SK-N-SH (cell line): ENCODE results near the gene NBPF3. TPM values are rescaled to one million over a fixed set of nuclear protein-coding genes. Genes with fewer than 3 reads are reported as not detected.

Experiments
- CTCF ChIA-PET: fragments of 300-600, 350-600 bp; formaldehyde crosslinking; extraction: SDS; loops from one replicate; lab custom pipeline; 2021; lab: Yijun Ruan, JAX
- POLR2A ChIA-PET: fragments of 350-600 bp; sonication (Branson Sonifier 250); formaldehyde crosslinking; extraction: SDS; loops from one replicate; lab custom pipeline; 2020; ENCODE audit warnings: antibody characterized with exemption, inconsistent platforms; lab: Yijun Ruan, JAX
- DNase-seq: peaks from one replicate; pipeline ENCODE4 v3.0.0; 2012
- H2AFZ ChIP-seq: fragments of 200-600 bp; sonication (generic); 2 replicates; pipeline ENCODE4 v1.8.1; 2016; ENCODE audit warnings: antibody characterized with exemption, mild to moderate bottlenecking, low read depth
- H3F3A ChIP-seq: fragments of 200-600 bp; sonication (generic); replicated peaks from 2 replicates; pipeline ENCODE3; 2016; ENCODE audit warnings: antibody characterized with exemption, mild to moderate bottlenecking; ENCODE audit not compliant: insufficient read depth
- H3K27ac ChIP-seq, 2 experiments: fragments of 200-500 bp in 1 of 2; fragments of 200-600 bp in 1 of 2; sonication (Bioruptor generic) in 1 of 2; sonication (generic), shearing (Covaris generic) in 1 of 2; 2 replicates each; pipeline versions ENCODE4 v1.5.1 to v1.6.1; 2014 to 2016; ENCODE audit warnings: low read depth in 2 of 2, inconsistent platforms in 1 of 2, low read length in 1 of 2, mild to moderate bottlenecking in 1 of 2, mixed read lengths in 1 of 2
- H3K27me3 ChIP-seq: fragments of 200-600 bp; sonication (generic), shearing (Covaris generic); 2 replicates; pipeline ENCODE4 v1.6.1; 2016; ENCODE audit warnings: mixed run types; ENCODE audit not compliant: insufficient read depth
- H3K36me3 ChIP-seq, 2 experiments: fragments of 200-500 bp in 1 of 2; fragments of 200-600 bp in 1 of 2; sonication (Bioruptor generic) in 1 of 2; sonication (generic) in 1 of 2; replicated peaks in 1 of 2; 2 replicates each; pipeline versions ENCODE3 to v1.5.1; 2014 to 2016; ENCODE audit warnings: low read length in 1 of 2, mild to moderate bottlenecking in 1 of 2; ENCODE audit not compliant: insufficient read depth in 2 of 2, control insufficient read depth in 1 of 2
- H3K4me1 ChIP-seq, 2 experiments: fragments of 200-500 bp in 1 of 2; fragments of 200-600 bp in 1 of 2; sonication (Bioruptor generic) in 1 of 2; sonication (generic), shearing (Covaris generic) in 1 of 2; 2 replicates each; pipeline versions ENCODE4 v1.5.1 to v1.6.1; 2014 to 2016; ENCODE audit warnings: low read depth in 1 of 2, low read length in 1 of 2, mixed run types in 1 of 2; ENCODE audit not compliant: insufficient read depth in 2 of 2, control insufficient read depth in 1 of 2
- H3K4me2 ChIP-seq: fragments of 200-600 bp; sonication (generic), shearing (Covaris generic); 2 replicates; pipeline ENCODE4 v1.6.1; 2017; ENCODE audit warnings: mixed run types
- H3K4me3 ChIP-seq, 2 experiments: fragments of 200-500 bp in 1 of 2; fragments of 200-600 bp in 1 of 2; sonication (Bioruptor generic) in 1 of 2; sonication (generic), shearing (Covaris generic) in 1 of 2; 2 replicates each; pipeline versions ENCODE4 v1.5.1 to v1.8.1; 2014 to 2016; ENCODE audit warnings: low read depth in 2 of 2, inconsistent platforms in 1 of 2, low read length in 1 of 2, mild to moderate bottlenecking in 1 of 2, mixed read lengths in 1 of 2, moderate library complexity in 1 of 2
- H3K79me2 ChIP-seq: fragments of 200-600 bp; sonication (generic); 2 replicates; pipeline ENCODE4 v1.8.1; 2017; ENCODE audit warnings: mild to moderate bottlenecking; ENCODE audit not compliant: insufficient read depth
- H3K9ac ChIP-seq: fragments of 200-600 bp; sonication (generic); 2 replicates; pipeline ENCODE4 v1.6.1; 2017; ENCODE audit warnings: mixed run types
- H3K9me2 ChIP-seq: fragments of 200-600 bp; sonication (generic); 2 replicates; pipeline ENCODE4 v1.6.1; 2017; ENCODE audit warnings: mixed run types
- H3K9me3 ChIP-seq: fragments of 200-600 bp; sonication (generic); 2 replicates; pipeline ENCODE4 v1.6.1; 2017; ENCODE audit warnings: mixed run types, mild to moderate bottlenecking, moderate library complexity
- H4K20me1 ChIP-seq: fragments of 200-600 bp; sonication (generic); 2 replicates; pipeline ENCODE4 v1.6.1; 2017; ENCODE audit warnings: mild to moderate bottlenecking, mixed run types; ENCODE audit not compliant: insufficient read depth
- CHD2 ChIP-seq: fragments of 150-350 bp; IDR thresholded peaks from 2 replicates; pipeline ENCODE4 v1.6.1; 2018; ENCODE audit warnings: low read length; ENCODE audit not compliant: partially characterized antibody
- ELF1 ChIP-seq: IDR thresholded peaks from 2 replicates; pipeline ENCODE4 v1.4.0; 2012
- EZH2phosphoT487 ChIP-seq: fragments of 200-600 bp; sonication (generic); IDR thresholded peaks from 2 replicates; pipeline ENCODE4 v1.6.1; 2017; ENCODE audit warnings: low read depth, mixed run types, mild to moderate bottlenecking, antibody characterized with exemption, moderate library complexity, borderline replicate concordance
- GABPA ChIP-seq: IDR thresholded peaks from 2 replicates; pipeline ENCODE4 v1.4.0; 2012; ENCODE audit warnings: low read depth, mild to moderate bottlenecking
- GATA2 ChIP-seq: sonication (generic); formaldehyde crosslinking; IDR thresholded peaks from 2 replicates; pipeline ENCODE4 v1.5.0; 2020; ENCODE audit warnings: mild to moderate bottlenecking, missing genetic modification reagents
- JUND ChIP-seq: IDR thresholded peaks from 2 replicates; pipeline ENCODE4 v1.4.0; 2012
- RAD21 ChIP-seq: IDR thresholded peaks from 2 replicates; pipeline ENCODE4 v1.6.1; 2012; ENCODE audit warnings: mild to moderate bottlenecking, low read length
- REST ChIP-seq: IDR thresholded peaks from 2 replicates; pipeline ENCODE4 v1.6.1; 2012; ENCODE audit warnings: mild to moderate bottlenecking, low read depth, low read length, moderate library complexity
- RXRA ChIP-seq: IDR thresholded peaks from 2 replicates; pipeline ENCODE4 v1.4.0; 2012; ENCODE audit warnings: low read depth, mild to moderate bottlenecking, borderline replicate concordance
- SMC3 ChIP-seq: IDR thresholded peaks from 2 replicates; pipeline ENCODE4 v1.6.1; 2012; ENCODE audit warnings: low read depth, low read length, improper control_type of control experiment
- TCF12 ChIP-seq: IDR thresholded peaks from 2 replicates; pipeline ENCODE4 v1.4.0; 2012
- TEAD4 ChIP-seq: IDR thresholded peaks from 2 replicates; pipeline ENCODE4 v1.4.0; 2012; ENCODE audit warnings: mild to moderate bottlenecking, borderline replicate concordance; ENCODE audit not compliant: insufficient read depth
- USF1 ChIP-seq: IDR thresholded peaks from 2 replicates; pipeline ENCODE4 v1.4.0; 2012; ENCODE audit warnings: low read depth, borderline replicate concordance
- YY1 ChIP-seq: IDR thresholded peaks from 2 replicates; pipeline ENCODE4 v1.4.0; 2012; ENCODE audit warnings: low read depth, mild to moderate bottlenecking
- WGBS: methylation state at CpG from one replicate; pipeline ENCODE4 v1.1.6; 2017; ENCODE audit warnings: low lambda C conversion rate; 5-methylcytosine and 5-hydroxymethylcytosine counted together
- polyA plus RNA-seq, 3 experiments: library from polyadenylated mRNA; depleted of rRNA; stranded (reverse); fragments of >200 nt; gene quantifications; 2 replicates each; pipeline ENCODE4 v1.2.3, GENCODE V29; 2012
- TF ChIP-seq, protein P1 (sequence below): fragments of 150-350 bp; IDR thresholded peaks from 2 replicates; pipeline ENCODE4 v1.6.1; 2017; ENCODE audit warnings: antibody characterized with exemption, low read length, low read depth, borderline replicate concordance
- TF ChIP-seq, protein P2 (sequence below): fragments of 150-350 bp; IDR thresholded peaks from 2 replicates; pipeline ENCODE4 v1.6.1; 2016; ENCODE audit warnings: mild to moderate bottlenecking, low read depth, low read length

NBPF3 gene
- polyA plus RNA-seq, 1 of the 3 experiments (the other 2 are of a cell fraction): 6.4 TPM

DNA sequence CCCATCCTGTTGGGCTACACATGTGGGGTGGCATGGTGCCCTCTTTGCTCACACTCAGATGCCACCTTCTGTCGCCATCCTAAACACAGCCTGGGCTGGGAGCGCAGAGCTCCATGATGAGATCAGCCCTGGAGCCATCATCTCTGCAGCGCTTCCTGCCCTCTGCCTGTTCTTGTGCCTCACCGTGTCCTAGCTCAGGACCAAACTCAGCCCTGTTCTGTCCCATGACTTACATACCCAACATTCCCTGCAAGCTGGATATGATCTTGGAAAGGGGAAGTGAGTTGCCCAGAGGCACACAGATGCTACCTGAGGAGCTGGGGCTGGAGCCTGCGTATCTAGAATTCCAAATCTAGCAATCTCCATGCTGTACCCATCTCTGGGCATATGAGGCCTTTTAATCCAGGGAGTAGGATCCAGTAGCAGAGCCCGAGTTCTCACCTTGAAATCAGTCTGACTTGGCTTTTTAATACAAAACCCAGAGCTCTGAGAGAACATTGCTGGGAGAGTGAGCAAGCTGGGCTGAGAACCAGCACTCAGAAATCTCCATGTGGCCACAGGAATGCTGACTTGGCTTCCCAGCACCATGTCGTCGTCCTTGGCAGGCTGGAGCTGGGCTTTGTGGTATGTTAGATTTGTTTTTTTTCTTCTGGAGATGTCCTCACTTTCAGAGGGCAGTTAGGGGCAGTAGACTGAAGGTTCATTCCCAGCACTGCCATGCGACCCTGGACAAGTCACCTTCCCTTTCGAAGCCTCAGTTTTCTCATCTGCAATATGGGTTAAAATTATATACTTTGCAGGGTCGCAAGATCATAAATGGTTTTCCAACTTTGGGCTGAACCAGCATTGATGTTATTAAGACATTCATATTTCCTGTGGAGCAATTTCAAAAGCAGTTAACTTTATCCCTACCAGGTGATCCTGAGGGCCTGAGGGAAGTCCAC is 71.9 kb downstream of the NBPF3 start (continued):
- TF ChIP-seq, protein P1, sequence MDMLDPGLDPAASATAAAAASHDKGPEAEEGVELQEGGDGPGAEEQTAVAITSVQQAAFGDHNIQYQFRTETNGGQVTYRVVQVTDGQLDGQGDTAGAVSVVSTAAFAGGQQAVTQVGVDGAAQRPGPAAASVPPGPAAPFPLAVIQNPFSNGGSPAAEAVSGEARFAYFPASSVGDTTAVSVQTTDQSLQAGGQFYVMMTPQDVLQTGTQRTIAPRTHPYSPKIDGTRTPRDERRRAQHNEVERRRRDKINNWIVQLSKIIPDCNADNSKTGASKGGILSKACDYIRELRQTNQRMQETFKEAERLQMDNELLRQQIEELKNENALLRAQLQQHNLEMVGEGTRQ: no peak

GRCh38 chr1:21514245-21514644 is 74.3 kb downstream of the NBPF3 start:
- Histone ChIP-seq H3K4me1 (peaks cover 7 to 9% of the 10 kb centered on the region in 2 experiments; a peak in 2 of 4 replicates), H3K9ac (no peak overlapping the region), H3K9me3 (no peaks in the 10 kb centered on the region), H3K9me2 (no peaks in the 10 kb centered on the region), H3K27me3 (no peaks in the 10 kb centered on the region; the same call in 1 of the 2 replicates), H3K36me3 (no peaks in the 10 kb centered on the region), H2AFZ (no peak overlapping the region), H4K20me1 (no peaks in the 10 kb centered on the region), H3K4me3 (no peak overlapping the region), H3K79me2 (no peaks in the 10 kb centered on the region), H3K4me2 (no peak overlapping the region), H3F3A (peaks cover 10% of the 10 kb centered on the region), H3K27ac (no peak overlapping the region)
- no peak for DNase-seq
- WGBS: 63% methylated on average over 5 of the region's 5 CpGs
- TF ChIP-seq GABPA (no peak), REST (no peak), GATA2 (CRISPR knock-in tag) (no peak), JUND (no peak), SMC3 (no peak), YY1 (no peak), TEAD4 (no peak), CHD2 (no peak), EZH2phosphoT487 (no peak), TCF12 (no peak), RXRA (no peak), RAD21 (no peak), ELF1 (no peak), USF1 (no peak)
- TF ChIP-seq, protein P2, sequence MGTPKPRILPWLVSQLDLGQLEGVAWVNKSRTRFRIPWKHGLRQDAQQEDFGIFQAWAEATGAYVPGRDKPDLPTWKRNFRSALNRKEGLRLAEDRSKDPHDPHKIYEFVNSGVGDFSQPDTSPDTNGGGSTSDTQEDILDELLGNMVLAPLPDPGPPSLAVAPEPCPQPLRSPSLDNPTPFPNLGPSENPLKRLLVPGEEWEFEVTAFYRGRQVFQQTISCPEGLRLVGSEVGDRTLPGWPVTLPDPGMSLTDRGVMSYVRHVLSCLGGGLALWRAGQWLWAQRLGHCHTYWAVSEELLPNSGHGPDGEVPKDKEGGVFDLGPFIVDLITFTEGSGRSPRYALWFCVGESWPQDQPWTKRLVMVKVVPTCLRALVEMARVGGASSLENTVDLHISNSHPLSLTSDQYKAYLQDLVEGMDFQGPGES: no peak
- CTCF ChIA-PET: interaction anchor here (0.8 to 1.3 kb wide), 4 partner anchors 19 to 144 kb away, joined by 3 read pairs; no protein-coding TSS in a partner anchor
- POLR2A ChIA-PET: interaction anchor here (0.6 kb wide), 1 partner anchor 256 kb away, joined by 5 read pairs; no protein-coding TSS in a partner anchor
